ENCODE data around the gene RTL1.

- no peak for TF ChIP-seq POLR2A (IDR thresholded peaks at IDR 0.05; ENCODE audit: low read length)
- TF ChIP-seq GATA1 (IDR thresholded peaks at IDR 0.05; ENCODE audit: low read depth, low read length), result no peak
These were observed 31.0 kb downstream of the RTL1 start for GRCh38 chr14:100872259-100873095.

All from erythroblast (primary cell).